AG09319 (cell line): ENCODE data around the gene CHPF2.

Experiments
- DNase-seq: peaks from one replicate; pipeline ENCODE4 v3.0.0-alpha.2; 2010; ENCODE audit warnings: low read depth; ENCODE audit errors: extremely low read depth
- TF ChIP-seq, protein P1 (sequence below): IDR thresholded peaks from 2 replicates; pipeline ENCODE4 v1.5.1; 2011; ENCODE audit warnings: low read depth, mild to moderate bottlenecking, inconsistent platforms, low read length, moderate library complexity

CHPF2 gene

DNA sequence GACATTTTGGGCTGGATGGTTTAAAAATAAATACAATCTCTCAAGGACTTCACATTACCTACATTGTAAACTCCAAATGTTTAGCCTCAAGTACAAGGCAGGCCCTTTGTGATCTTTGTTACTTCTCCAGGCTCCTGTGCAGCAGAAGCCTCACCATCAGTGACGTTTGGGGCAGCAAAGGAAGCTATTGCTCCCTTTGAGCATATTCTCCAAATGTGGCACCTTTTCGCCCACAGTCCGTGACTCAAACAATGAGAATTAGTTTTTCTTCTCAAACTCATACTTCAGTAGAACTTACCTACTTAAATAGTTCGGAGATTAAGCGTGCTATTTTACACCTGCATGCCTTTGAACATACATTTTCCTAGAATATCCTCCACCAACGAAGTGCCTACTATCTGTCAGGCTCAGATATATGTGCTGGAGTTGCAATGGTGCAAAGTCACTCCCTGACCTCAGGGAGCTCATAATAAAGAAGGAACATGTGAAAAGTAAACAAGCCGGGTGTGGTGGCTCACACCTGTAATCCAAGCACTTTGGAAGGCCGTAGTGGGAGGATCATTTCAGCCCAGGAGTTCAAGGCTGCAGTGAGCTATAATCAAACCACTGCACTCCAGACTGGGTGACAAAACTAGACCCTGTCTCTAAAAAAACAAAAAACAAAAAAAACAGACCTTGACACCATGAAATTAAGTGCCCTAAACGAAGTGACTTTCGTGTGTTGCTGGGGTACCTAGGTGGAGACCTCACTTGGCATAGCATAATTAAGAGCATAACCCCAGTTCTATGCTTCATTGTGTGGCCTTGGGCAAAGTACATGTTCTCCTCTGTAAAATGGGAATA, 4.0 kb upstream of the CHPF2 start:
- no peak for DNase-seq
- TF ChIP-seq, protein P1, sequence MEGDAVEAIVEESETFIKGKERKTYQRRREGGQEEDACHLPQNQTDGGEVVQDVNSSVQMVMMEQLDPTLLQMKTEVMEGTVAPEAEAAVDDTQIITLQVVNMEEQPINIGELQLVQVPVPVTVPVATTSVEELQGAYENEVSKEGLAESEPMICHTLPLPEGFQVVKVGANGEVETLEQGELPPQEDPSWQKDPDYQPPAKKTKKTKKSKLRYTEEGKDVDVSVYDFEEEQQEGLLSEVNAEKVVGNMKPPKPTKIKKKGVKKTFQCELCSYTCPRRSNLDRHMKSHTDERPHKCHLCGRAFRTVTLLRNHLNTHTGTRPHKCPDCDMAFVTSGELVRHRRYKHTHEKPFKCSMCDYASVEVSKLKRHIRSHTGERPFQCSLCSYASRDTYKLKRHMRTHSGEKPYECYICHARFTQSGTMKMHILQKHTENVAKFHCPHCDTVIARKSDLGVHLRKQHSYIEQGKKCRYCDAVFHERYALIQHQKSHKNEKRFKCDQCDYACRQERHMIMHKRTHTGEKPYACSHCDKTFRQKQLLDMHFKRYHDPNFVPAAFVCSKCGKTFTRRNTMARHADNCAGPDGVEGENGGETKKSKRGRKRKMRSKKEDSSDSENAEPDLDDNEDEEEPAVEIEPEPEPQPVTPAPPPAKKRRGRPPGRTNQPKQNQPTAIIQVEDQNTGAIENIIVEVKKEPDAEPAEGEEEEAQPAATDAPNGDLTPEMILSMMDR = no peak

DNA sequence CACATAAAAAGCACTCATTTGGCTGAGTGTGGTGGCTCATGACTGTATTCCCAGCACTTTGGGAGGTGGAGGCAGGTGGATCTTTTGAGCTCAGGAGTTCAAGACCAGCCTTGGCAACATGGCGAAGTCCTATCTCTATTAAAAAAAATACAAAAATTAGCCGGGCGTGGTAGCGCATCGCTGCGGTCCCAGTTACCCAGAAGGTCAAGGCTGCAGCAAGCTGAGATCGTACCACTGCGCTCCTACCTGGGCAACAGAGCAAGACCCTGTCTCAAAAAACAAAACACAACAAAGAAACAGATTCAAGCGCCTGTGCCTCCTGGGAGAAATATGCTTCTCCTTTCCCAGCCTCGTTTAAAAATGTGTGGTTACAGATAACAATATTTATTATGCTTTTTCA, 3.0 kb upstream of the CHPF2 start:
- TF ChIP-seq, protein P1 = no peak
- no peak for DNase-seq

DNA sequence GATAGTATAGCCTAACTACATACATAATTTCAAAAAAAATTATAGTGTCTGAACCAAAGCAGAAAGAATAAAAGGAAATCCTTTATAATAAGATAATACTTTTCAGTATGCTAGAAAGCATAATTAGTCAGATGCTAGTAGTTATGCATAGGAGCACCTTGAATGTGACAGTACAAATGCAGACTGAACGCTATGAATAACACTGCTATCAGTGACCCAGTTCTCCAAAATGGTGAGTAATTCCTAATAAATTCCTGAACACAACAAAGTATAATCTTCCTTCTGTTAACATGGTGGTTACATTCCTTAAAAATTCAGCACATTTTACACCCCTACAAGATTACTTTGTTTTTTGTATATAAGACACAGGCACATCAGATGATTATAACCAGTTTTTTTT, 1.2 kb upstream of the CHPF2 start:
- no peak for DNase-seq
- TF ChIP-seq, protein P1 = no peak

DNA sequence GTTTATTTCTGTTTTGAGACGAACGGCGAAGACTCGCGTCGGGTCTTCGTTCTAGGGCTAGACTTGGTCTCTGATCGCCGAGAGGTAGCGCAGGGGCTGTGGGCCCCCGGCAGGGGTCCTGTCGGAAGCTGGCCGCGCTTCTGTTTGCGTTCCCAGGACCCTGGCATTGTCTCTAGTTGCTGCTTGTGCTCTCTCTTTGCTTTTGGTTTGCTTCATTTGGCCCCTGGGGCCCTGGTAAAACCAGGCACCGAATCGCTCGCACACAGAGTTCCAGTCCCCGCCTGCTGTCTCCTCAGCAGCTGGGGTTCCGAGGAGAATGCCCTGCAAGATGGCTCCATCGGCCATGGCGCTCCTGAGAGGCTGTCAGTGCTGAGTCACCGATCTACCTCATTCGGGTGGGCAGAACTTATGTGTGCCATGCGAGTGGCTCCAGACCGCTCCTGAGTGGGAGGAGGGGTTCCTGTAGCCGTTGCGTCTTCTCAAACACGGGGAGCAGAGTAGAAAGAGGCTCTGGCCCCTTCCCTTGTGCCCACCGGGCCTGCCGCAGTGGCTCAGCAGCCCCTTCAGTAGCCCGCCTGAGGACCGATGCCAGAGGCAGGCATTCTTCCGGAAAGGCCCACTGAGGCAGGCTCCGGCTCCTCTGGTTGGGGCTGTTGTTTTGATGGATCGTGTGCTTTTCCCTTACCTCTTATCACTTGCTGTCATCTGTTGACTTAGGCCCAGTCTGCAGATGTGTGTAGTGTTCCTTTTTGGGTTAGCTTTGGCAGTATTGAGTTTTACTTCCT, 826 bp downstream of the CHPF2 start:
- peak; percentile 38 for DNase-seq
- TF ChIP-seq, protein P1 = no peak

DNA sequence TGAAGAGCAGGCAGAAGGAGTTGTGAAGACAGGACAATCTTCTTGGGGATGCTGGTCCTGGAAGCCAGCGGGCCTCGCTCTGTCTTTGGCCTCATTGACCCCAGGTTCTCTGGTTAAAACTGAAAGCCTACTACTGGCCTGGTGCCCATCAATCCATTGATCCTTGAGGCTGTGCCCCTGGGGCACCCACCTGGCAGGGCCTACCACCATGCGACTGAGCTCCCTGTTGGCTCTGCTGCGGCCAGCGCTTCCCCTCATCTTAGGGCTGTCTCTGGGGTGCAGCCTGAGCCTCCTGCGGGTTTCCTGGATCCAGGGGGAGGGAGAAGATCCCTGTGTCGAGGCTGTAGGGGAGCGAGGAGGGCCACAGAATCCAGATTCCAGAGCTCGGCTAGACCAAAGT, 1.5 kb downstream of the CHPF2 start:
- DNase-seq = no peak
- TF ChIP-seq, protein P1 = no peak

DNA sequence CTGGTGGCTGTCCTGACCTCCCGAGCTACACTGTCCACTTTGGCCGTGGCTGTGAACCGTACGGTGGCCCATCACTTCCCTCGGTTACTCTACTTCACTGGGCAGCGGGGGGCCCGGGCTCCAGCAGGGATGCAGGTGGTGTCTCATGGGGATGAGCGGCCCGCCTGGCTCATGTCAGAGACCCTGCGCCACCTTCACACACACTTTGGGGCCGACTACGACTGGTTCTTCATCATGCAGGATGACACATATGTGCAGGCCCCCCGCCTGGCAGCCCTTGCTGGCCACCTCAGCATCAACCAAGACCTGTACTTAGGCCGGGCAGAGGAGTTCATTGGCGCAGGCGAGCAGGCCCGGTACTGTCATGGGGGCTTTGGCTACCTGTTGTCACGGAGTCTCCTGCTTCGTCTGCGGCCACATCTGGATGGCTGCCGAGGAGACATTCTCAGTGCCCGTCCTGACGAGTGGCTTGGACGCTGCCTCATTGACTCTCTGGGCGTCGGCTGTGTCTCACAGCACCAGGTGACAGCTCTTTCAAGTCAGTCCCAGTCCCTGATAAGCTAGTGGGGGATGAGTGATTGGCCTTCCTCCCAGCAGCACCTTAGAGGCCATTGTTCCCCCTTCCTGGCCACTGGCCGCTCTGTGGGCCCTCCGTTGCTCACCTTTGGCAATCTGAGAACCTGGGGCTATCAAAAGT, 3.0 kb downstream of the CHPF2 start:
- TF ChIP-seq, protein P1 = no peak
- DNase-seq = no peak
